GM18861 (cell line): ENCODE results near the gene PLA2G6.
"Not testable (repeated sequence)": the region's sequence is repeated elsewhere in the genome, so short reads cannot be mapped to it uniquely, and the experiment has no call there.

ENCODE experiments used
- ATAC-seq: cut with Tn5 transposase; IDR thresholded peaks from one replicate; pipeline ENCODE4 v1.9.1; 2021; ENCODE audit not compliant: unreplicated experiment

Gene PLA2G6

DNA sequence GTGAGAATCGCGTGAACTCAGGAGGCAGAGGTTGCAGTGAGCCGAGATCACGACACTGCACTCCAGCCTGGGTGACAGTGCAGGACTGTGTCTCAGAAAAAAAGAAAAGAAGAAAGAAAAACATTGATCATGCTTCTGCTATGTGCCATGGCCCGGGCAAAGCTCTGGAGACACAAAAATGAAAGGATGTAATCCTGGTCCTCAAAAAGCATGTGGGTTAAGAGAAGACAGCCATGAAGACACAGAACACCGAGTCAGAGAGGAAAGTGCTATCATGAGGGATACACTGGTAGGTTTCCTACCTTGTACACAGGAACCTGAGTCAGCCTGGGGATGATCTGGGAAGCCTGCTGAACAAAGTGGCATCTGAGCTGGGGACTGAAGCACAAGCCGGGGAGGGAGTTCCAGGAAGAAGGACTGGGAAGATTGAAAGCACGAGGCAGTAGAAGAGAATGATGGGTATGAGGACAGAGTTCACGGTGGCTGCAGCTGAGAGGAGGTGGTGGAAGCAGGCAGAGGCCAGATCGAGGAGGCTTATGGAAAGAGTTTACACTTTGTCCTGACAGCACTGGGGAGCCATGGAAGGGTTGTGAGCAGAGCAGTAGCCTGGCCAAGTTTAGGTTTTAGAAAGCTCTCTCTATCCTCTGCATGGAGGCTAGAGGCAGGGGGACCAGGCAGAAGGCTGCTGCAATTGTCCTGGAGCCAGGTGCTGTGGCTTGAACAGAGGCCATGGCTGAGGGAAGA, 10.3 kb upstream of the PLA2G6 start:
- ATAC-seq: no peak

DNA sequence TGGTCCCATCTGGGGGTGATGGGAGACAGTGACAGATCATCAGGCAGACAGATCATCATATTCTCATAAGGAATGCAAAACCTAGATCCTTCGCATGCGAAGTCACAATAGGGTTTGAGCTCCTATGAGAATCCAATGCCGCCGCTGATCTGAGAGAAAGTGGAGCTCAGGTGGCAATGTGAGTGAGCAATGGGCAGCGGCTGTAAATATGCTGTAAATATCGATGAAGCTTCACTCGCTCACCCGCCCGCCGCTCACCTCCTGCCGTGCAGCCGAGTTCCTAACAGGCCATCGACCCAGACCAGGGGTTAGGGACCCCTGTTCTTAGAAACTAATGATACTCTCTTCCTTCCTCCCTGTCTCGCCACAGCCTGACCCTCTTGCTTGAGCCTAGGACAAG, 9.4 kb upstream of the PLA2G6 start:
- no peak for ATAC-seq

DNA sequence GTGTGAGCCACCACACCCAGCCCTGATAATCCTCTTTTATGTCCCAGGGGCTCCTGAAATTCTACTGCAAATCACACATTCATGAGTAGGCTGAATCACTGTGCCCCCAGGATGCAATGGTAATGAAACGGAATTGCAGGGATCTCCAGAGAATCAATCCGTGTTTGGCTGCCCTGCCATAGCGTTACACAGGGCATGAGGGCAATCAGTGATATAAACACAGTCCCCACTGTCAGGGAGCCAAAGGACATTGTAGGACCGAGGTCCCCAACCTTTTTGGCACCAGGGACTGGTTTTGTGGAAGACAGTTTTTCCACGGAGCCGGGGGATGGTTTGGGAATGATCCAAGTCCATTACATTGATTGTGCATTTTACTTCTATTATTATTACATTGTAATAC, 9.0 kb upstream of the PLA2G6 start:
- ATAC-seq: no peak

DNA sequence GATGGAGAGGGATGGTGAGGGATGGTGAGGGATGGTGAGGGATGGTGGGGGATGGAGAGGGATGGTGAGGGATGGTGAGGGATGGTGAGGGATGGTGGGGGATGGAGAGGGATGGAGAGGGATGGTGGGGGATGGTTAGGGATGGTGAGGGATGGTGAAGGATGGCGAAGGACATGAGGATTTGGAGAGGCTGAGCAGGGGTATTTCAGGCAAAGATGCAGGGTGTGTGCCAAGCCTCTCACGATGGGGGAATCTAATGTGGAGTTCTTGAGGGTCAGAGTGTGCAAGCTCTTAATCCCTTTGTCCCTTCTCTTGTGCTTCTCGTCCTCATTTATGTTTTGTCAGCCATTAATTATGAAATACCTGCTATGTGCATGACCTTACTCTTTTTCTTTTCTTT, 7.5 kb upstream of the PLA2G6 start:
- no peak for ATAC-seq

DNA sequence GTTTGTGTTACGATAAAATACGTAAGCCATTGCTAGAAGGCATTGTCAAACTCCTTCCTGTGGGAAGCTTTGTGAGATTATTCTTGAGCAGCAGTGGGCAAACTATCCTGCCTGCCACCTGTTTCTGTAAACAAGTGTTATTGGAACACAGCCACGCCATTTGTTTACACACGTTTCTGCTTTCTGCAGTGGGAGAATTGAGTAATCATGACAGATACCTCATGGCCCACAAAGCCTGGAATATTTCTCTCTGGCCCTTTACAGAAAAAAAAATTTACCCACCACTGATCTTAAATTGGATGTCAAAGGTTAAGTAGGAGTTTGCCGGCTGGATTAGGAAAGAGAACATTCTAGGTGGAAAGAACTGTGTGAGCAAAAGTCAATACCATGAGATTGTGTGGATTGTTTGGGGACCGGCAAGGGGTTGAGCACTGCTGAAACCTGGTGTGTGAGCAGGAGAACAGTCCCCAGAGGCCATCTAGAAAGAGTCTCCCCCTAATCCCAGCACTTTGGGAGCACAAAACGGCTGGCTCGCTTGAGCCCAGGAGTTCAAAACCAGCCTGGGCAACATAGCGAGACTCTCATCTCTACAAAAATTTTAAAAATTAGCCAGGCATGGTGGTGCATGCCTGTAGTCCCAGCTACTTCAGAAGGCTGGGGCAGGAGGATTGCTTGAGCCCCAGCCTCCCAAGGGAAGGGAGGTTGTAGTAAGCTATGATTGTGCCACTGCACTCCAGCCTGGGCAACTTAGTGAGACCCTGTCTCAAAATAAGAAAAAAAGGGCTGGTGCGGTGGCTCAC, 6.0 kb upstream of the PLA2G6 start:
- ATAC-seq: no peak

DNA sequence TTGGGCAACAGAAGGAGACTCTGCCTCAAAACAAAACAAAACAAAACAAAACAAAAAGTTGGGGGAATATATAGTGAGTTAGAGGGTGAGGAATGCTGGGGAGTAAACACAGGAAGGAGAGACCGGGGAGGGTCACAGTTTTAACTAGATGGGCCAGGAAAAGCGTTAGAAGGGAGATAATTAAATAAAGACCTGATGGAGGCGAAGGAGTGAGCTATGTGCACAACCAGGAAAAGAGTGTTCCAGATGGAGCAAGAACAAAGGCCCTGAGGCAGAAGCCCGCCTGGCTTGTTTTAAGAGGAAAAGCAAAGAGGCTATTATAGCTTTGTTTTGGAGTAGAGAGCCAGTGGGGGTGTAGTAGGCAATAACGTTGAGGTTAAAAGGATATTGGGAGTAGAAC, 4.8 kb upstream of the PLA2G6 start:
- ATAC-seq: no peak

DNA sequence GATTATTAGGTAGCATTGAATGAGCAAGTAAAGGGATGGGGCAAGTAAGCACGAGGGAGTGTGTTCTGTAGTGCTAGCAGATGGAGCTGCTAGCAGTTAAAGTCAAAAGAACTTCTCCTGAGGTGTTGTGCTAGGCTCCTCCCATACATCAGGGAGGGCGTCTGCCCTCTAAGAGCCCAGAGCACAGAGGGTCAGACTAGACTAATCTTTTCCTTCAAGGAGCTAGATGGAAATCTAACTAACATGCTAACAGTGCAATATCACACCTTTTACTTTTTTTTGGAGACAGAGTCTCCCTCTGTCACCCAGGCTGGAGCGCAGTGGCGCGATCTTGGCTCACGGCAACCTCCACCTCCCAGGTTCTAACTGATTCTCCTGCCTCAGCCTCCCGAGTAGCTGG, 3.2 kb upstream of the PLA2G6 start:
- no peak for ATAC-seq

DNA sequence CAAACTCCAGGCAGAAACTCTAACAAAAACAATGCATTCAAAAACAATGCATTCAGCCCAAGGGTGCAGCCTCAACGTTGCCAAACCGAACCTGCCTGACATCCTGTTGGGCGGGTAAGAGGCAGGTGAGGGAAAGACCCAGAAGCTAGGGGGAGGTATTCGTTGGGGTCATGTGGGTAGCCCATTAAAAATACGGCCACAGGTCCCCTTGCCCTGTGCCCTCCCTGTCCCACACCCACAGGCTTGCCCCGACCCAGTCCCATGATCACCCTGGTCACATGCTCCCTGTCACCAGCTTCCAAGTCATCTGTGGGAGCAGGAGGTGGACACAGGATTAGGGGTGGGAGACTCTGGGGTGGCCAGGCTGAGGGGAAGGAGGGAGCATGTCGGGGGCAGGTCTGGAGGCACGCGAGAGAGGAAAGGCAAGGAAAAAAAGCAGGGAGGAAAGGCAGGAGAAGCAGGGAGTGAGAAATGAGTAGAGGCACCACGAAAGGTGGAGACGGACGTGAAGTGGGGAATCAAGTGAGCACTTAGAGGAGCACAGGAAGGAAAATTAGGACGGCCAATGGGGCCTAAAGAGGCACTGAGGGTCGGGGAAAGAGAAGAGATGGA, 683 bp downstream of the PLA2G6 start:
- no peak for ATAC-seq

DNA sequence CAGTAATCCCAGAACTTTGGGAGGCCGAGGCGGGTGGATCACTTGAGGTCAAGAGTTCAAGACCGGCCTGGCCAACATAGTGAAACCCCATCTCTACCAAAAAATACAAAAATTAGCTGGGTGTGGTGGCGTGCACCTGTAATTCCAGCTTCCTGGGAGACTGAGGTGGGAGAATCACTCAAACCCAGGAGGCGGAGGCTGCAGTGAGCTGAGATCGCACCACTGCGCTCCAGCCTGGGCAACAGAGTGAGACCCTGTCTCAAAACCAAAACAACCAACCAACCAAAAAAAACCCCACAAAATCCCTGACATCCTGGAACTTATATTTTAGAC, 3.1 kb downstream of the PLA2G6 start:
- ATAC-seq: not testable (repeated sequence)

DNA sequence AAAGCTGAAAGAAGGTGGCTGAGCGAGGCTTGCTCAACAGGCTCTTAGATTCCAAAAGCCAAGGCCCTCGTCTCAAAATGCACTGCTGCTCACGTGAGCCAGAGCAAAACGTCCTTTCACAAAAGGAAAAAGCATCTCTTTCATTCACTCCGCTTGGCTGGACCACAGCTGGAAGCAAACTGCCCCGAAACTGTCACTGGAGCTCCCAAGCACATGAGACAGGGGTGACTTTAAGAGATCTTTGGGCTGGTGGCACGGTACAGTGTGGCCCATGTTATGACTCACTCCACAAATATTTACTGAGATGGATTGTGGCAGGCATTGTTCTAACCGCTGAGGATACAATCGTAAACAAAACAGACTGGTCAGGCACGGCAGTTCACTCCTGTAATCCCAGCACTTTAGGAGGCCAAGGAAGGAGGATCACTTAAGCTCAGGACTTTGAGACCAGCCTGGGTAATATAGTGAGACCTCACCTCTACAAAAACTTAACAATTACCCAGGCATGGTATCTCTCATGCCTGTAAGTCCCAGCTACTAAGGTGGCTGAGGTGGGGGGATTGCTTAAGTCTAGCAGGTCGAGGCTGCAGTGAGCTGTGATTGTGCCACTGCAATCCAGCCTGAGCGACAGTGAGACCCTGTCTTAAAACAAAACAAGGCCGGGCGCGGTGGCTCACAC, 3.6 kb downstream of the PLA2G6 start:
- no peak for ATAC-seq

DNA sequence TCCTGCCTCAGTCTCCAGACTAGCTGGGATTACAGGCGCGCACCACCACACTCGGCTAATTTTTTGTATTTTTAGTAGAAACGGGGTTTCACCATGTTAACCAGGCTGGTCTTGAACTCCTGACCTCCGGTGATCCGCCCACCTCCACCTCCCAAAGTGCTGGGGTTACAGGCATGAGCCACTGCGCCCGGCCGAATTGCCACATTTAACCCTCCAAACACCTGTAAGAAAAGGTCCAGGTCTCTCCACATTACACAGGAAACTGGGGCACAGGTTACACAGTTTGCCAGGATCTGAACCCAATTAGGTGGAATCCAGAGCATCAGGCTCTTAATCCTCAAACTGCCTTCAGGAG, 4.1 kb downstream of the PLA2G6 start:
- not testable (repeated sequence) for ATAC-seq

DNA sequence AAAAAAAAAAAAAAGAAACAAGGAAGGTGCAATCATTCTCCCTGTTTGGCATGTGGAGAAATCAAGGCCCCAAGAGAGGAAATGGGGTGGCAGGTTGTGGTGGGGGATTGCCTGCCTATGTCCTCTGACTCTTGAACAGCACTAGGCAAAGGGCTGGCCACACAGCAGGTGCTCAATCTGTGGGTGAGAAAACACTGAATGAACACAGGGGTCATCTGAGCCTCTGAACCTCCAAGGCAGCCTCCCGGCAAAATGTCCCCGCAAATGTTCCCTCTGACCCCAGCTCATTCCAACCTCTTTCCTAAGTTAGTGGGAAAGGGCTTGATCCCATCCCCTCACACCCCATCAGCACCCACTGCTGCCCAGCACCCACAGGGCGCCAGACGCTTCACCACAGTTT, 4.6 kb downstream of the PLA2G6 start:
- no peak for ATAC-seq

DNA sequence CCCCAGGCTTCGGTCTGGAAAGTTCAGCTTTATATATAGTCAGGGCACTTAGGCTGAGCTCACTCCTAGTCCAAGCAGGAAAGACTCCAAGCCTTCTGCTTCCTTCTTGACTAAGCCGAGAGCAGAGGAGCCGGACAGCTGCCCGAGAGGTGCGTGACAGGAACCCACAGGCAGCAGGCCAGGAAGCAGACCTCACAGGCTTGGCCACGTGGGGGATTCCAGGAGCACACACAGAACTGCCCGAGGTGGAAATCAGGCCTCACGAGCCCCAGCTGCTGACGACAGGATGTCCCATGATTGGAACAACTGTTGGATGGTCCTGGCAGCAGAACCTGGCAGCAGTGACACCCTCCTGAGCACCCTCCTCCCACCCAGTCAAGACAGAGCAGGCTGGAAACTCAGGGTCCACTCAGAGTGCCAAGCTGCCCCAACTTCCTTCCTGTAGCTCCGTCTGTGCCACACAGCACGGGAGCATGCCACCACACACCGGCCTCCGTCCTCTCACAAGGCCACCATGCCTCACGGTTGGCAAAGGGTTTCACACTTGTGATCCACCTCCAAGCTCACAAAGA, 5.4 kb downstream of the PLA2G6 start:
- ATAC-seq: no peak

DNA sequence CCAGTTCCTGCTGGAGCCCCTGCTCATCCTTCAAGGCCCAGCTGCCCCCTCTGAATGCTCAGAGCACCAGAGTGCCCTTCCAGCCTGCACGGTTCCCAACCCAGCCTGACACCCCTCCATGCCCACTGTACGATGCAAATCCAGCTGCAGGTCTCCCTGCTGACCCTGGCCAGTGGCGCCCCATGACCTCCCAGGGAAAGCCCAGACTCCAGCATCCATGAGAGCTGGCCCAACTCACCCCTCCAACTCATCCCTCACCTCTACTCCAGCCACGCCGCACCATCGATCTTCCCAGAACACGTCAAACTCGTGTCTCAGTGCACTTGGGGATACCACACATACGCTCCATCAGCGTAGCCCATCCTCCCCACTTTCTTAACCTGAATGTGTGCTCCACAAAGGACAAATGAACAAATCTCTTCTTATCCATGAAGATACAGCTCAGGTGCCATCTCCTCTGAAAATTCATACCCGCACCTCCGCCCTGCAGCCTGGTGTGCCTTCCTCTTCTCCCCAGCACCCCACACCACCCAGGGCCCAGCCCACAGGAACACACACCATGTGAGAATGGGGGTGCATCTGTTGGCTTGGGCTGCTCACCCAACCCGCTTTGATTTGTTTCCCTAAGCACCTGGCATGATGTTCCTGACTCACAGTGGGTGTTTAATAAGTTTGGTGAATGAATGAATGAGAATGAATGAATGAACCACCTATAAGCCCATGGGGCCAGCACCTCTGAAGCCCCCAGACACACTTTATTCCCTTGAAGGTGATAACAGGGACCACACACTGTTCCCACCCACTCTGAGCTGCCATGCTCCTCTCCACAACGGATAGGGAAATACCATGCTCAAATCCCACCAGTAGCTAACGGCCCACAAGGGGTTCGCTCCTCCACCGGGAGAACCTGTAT, 6.2 kb downstream of the PLA2G6 start:
- no peak for ATAC-seq

DNA sequence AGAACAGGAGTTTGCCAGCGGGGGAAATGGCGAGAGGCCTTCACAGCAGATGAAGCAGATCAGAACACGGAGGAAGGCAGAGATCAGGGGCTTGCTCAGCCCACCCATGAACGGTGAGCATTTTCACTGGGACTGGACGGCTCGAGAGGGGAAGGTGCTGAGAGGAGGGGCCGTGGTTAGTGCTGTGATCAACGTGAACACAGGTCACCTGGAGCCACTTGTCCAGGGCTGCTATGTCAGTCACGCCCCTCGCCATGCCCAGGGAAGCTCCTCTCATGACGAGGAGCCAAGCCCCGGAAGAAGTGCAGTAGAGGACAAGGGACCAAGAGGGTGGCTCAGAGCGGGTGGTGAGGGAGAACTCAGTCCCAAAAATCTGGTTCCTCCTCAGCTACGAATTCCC, 7.0 kb downstream of the PLA2G6 start:
- ATAC-seq: no peak

DNA sequence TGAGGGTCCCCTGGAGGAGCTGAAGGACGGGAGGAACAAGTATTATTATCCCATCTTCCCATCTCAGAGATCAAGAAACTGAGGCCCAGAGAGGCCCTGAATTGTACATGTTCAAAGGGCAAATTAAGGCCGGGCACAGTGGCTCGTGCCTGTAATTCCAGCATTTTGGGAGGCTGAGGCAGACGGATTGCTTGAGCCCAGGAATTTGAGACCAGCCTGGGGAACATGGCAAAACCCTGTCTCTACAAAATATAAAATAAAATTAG, 8.1 kb downstream of the PLA2G6 start:
- no peak for ATAC-seq

DNA sequence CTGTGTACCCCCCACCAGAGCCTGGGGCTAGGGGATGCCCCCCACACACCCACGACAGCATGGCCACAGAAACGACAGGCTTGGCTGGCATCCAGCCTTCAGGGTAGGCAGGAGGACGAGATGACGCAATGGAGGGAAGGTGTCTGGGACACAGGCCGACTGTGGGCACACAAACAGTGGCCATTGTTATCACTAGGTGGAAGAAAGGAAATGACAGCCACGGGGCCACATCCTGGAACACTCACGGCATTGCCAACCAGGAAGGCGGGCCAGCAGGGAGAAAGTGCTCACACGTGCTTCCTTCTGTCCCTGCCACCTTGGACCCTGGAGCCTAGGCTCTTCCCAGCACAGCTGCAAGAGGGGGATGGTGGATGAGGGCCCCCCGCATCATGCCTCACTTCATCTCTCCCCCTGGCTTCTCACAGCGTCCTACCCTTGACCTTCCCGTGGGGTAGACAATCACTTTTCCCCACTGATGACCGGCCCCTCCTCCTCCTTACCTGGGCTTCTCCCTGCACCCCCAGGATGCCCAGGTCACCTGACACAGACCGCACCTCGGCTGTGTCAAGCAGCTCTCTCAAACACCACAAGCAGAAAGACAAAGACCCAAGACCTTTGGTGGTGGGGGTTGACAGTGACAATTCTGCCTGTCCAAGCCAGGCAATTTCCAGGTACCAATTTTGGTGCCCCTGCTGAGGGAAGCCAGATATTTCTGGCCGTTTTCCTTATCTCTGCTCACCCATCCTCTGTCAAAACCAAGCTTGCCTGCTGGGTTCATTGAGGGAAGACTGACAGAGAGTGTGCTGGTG, 8.6 kb downstream of the PLA2G6 start:
- no peak for ATAC-seq

DNA sequence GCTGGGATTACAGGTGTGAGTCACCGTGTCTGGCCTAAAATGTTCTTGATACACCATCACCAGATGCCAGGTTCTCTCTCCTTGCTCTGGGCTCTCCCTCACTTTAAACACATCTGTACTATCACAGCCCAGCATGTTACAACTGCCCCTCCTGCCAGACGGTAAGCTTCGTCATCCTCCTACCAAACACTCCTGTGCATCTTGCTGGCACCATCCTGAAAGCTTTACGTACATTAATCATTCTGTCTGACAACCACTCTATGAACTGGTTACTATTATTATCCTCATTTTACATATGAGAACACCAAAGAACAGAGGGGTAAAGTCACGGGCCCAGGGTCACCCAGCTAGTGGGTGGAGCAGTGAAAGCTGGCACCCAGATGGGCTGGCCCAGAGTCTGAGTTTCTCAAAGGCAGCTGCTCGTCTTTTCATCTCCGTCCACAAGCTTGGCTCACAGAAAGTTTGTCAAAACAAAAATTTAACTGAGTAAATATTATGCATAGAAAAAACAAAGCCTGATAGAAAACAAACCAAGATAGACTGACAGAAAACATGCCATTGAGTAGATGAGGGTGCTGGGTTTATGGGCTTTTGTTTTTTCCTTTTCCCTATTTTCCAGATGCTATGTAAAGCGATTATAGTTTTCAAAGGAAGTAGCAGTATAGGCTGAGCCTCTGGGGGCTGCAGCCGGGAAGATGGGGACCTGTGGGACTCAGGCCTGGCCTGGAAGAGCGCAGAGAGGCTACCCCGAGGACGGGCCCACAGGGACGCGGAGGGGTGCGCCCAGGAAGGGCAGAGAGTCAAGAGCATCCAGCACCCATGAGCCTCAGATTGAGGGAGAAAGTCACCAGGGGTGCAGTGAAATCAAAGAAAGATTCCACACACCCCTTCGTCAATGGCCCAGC, 9.5 kb downstream of the PLA2G6 start:
- no peak for ATAC-seq

DNA sequence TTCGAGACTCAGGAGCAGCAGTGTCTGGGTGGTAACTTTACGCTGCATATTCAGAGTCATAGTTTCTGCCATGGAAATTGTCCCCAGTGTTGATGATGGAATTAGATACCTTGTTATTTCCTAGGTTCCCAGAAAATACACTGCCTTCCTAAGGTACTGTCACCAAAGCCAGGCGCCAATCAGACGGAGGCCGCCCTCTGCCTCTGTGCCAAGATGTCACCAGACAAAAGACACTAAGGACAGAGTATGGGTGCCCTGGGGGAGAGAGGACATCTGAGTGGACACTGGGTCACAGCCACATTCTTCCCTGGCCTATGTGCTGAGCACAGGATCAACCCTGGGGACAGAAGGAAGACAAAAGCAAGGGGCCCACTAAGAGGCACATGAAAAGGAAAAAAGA, 11.2 kb downstream of the PLA2G6 start:
- no peak for ATAC-seq
